Ureter (tissue), 1 donor: Measurements from ENCODE around the gene CHRNG. TPM values are rescaled to one million over a fixed set of nuclear protein-coding genes. Genes with fewer than 3 reads are reported as not detected.

Source experiments
- DNase-seq: peaks from one replicate; pipeline ENCODE4 v3.0.0-alpha.2; 2020; ENCODE audit warnings: low spot score
- total RNA-seq: library from RNA; stranded (reverse); gene quantifications from one replicate; pipeline ENCODE4 v1.2.4, GENCODE V29; 2023
- donor health status: DM: yes; HTN: yes; CAD: no.

CHRNG gene
- total RNA-seq, 1 donor from 2014 or later: not detected

GRCh38 chr2:232575404-232575746, 35.9 kb downstream of the CHRNG start:
- DNase-seq: no peak

- no peak for DNase-seq
These were observed 37.5 kb downstream of the CHRNG start for GRCh38 chr2:232576995-232577394.

GRCh38 chr2:232577841-232578240, 38.3 kb downstream of the CHRNG start:
- DNase-seq: no peak

- DNase-seq: no peak
These were observed 39.1 kb downstream of the CHRNG start for GRCh38 chr2:232578626-232579025.

GRCh38 chr2:232580648-232580981, 41.1 kb downstream of the CHRNG start:
- DNase-seq: no peak

GRCh38 chr2:232581725-232582124, 42.2 kb downstream of the CHRNG start:
- no peak for DNase-seq

- DNase-seq: no peak
These were observed 44.7 kb downstream of the CHRNG start for GRCh38 chr2:232584238-232584637.

- no peak for DNase-seq
These were observed 47.5 kb downstream of the CHRNG start for GRCh38 chr2:232586943-232587505.

- DNase-seq: no peak
These were observed 48.0 kb downstream of the CHRNG start for GRCh38 chr2:232587512-232587911.

GRCh38 chr2:232588031-232588430, 48.5 kb downstream of the CHRNG start:
- no peak for DNase-seq

- DNase-seq: peak; percentile 62
These were observed 49.4 kb downstream of the CHRNG start for GRCh38 chr2:232588680-232589585.

GRCh38 chr2:232592772-232593395, 53.4 kb downstream of the CHRNG start:
- DNase-seq: no peak

GRCh38 chr2:232593982-232594381, 54.5 kb downstream of the CHRNG start:
- no peak for DNase-seq

Other genes starting within 250 kb of the CHRNG start
- gene ALPP, start 160.9 kb upstream of the CHRNG start, total RNA-seq: not detected
- gene ALPG, start 132.8 kb upstream of the CHRNG start, total RNA-seq: not detected
- not detected for gene ALPI, start 83.5 kb upstream of the CHRNG start, total RNA-seq
- 0.39 TPM for gene ECEL1, start 51.9 kb upstream of the CHRNG start, total RNA-seq
- gene PRSS56, start 19.3 kb upstream of the CHRNG start, total RNA-seq: not detected
- not detected for gene CHRND, start 13.5 kb upstream of the CHRNG start, total RNA-seq
- gene TIGD1, start 10.9 kb downstream of the CHRNG start, total RNA-seq: 7.9 TPM
- gene EIF4E2, start 11.0 kb downstream of the CHRNG start, total RNA-seq: 49.1 TPM
- 15.9 TPM for gene EFHD1, start 93.9 kb downstream of the CHRNG start, total RNA-seq
- gene GIGYF2, start 157.6 kb downstream of the CHRNG start, total RNA-seq: 100 TPM
- gene KCNJ13, start 236.9 kb downstream of the CHRNG start, total RNA-seq: 0.60 TPM